HT-29 (cell line): ENCODE data around the gene C1QL4. TPM values are rescaled to one million over a fixed set of nuclear protein-coding genes. Genes with fewer than 3 reads are reported as not detected.
"Not testable (repeated sequence)": the region's sequence is repeated elsewhere in the genome, so short reads cannot be mapped to it uniquely, and the experiment has no call there.

ENCODE experiments used
- DNase-seq: peaks from one replicate; pipeline ENCODE4 v3.0.0-alpha.2; 2015; ENCODE audit warnings: low spot score
- total RNA-seq: library from RNA; depleted of rRNA; stranded (reverse); fragments of >200 nt; shearing (Covaris generic); gene quantifications from 2 replicates; pipeline ENCODE4 v1.2.3, GENCODE V29; 2014

Gene C1QL4
- total RNA-seq, 1 experiment from 2014 or later = not detected

GRCh38 chr12:49301760-49302159, 35.2 kb downstream of the C1QL4 start:
- no peak for DNase-seq

- DNase-seq = peak; percentile 73
Observed at GRCh38 chr12:49298160-49298559, 38.8 kb downstream of the C1QL4 start.

- DNase-seq = no peak
Observed at GRCh38 chr12:49297695-49298060, 39.3 kb downstream of the C1QL4 start.

- no peak for DNase-seq
Observed at GRCh38 chr12:49296836-49297694, 39.9 kb downstream of the C1QL4 start.

- no peak for DNase-seq
Observed at GRCh38 chr12:49296034-49296835, 40.8 kb downstream of the C1QL4 start.

DNA sequence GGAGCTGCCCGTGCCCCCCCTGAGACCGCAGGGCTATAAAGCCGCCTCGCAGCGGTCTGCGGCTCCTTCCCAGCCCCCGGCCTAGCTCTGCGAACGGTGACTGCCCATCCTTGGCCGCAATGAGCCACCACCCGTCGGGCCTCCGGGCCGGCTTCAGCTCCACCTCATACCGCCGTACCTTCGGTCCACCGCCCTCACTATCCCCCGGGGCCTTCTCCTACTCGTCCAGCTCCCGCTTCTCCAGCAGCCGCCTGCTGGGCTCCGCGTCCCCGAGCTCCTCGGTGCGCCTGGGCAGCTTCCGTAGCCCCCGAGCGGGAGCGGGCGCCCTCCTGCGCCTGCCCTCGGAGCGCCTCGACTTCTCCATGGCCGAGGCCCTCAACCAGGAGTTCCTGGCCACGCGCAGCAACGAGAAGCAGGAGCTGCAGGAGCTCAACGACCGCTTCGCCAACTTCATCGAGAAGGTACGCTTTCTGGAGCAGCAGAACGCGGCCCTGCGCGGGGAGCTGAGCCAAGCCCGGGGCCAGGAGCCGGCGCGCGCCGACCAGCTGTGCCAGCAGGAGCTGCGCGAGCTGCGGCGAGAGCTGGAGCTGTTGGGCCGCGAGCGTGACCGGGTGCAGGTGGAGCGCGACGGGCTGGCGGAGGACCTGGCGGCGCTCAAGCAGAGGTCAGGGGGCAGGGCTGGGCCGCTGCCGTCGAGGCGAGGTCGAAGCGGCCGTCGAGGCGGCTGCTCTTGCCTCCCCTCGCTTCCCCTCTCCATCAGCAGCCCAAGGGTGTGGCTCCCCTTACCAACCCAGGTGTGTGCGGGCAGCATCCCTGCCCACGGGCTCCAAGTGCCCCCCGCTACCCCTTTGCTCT, 41.7 kb downstream of the C1QL4 start, which contains the start of gene PRPH:
PRPH (plus strand) TSS at position 66 of the 855 bp plus-strand sequence; CDS start at position 120, 54 bp downstream.
- no peak for DNase-seq

DNA sequence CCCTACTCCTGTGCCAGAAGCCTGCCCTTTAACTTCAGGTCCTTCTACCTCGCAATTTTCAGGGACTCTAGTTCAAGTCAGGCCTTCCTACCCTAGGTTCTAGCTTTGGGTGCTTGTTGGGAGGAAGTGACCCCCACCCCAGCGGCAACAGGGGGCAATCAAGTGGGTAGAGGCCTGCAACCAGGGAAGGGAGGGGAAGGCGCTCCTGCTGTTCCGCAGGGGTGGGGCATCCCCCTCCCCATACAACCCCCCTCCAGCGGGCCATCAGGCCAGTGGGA, 42.2 kb downstream of the C1QL4 start:
- DNase-seq = no peak

- no peak for DNase-seq
Observed at GRCh38 chr12:49294086-49294803, 42.7 kb downstream of the C1QL4 start.

DNA sequence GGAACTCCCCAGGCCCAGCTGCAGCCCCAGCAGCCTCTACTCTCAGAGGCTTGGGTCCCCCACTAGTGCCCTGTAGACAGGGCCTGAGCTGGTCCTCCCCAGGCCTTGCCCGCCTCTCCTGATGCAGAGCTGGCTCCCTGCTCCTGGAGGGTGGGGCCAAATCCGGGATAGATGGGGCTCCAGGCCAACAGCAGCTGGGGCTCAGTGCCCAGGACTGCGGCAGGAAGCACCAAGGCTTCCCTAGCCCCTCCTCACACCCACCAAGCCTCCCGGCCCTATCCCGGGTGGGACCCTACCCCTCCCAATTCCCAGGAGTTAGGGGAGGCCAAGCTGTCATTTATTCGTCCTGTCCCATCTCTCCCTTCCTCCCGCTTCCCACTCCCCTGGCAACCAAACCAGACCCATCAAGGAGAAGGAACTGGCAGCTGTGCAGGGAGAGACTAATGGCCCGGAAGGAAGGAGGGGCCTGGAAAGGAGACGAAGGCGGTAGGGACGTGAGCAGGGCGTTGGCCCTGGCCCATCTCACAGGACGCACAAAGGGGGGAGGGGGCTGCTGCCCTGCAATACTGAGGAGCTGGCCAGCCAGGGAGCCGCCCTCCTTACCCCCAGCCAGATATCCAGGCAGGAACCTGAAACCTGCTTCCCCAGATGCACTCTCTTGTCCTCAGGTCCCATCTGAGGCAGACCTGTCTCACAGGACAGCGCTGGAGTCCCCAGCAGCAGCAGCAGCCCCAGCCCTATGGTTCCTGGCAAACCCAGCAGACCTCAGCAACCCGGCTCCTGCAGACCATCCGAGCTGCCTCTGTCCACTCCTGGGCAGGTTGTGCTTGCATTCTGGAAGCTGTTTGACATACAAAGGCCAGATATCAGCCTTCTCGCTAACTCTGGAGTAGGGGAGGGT, 43.7 kb downstream of the C1QL4 start:
- no peak for DNase-seq

DNA sequence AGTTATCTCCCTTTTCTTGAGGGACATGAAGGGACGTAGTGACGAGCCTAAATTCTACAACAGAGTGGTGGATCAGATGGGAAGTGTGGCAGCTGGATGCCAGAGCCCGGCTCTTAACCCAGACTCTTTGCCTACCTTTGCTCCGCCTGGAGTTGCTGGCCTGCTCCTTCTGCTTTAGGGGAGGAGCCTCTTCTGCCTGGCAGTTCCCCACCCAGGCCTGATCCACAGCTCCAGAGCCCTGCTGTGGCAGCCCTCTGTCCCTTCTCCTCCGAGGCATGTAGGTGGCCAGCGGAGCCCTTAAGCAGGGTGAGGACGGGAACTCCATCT, 44.3 kb downstream of the C1QL4 start:
- no peak for DNase-seq

DNA sequence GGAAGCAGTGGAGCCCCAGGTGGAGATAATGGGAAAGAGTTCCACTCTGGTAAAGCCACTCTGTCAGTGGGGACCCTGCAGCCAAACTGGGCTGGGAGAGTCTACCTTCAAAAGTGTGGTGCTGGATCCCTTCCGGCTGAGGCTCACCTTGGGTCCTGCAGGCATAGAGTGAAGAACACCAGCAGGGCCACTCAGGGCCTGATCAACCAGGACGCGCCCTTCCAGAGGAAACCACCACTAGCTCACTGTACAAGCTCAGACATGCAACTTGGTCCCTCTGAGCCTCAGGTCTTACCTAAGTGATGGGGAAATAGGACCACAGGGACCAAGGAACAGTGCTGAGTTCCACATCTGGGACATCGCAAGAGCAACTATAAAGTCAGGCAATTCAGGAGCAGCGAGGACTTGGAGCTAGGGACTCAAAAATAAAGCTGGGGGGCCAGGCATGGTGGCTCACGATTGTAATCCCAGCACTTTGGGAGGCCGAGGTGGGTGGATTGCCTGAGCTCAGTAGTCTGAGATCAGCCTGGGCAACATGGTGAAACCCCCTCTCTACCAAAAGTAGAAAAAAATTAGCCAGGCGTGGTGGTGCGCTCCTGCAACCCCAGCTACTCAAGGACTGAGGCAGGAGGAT, 47.9 kb downstream of the C1QL4 start:
- no peak for DNase-seq

- peak; percentile 70 for DNase-seq
Observed at GRCh38 chr12:49288412-49288853, 48.6 kb downstream of the C1QL4 start.

- no peak for DNase-seq
Observed at GRCh38 chr12:49287876-49288275, 49.1 kb downstream of the C1QL4 start.

- DNase-seq = no peak
Observed at GRCh38 chr12:49284672-49285071, 52.3 kb downstream of the C1QL4 start.

DNA sequence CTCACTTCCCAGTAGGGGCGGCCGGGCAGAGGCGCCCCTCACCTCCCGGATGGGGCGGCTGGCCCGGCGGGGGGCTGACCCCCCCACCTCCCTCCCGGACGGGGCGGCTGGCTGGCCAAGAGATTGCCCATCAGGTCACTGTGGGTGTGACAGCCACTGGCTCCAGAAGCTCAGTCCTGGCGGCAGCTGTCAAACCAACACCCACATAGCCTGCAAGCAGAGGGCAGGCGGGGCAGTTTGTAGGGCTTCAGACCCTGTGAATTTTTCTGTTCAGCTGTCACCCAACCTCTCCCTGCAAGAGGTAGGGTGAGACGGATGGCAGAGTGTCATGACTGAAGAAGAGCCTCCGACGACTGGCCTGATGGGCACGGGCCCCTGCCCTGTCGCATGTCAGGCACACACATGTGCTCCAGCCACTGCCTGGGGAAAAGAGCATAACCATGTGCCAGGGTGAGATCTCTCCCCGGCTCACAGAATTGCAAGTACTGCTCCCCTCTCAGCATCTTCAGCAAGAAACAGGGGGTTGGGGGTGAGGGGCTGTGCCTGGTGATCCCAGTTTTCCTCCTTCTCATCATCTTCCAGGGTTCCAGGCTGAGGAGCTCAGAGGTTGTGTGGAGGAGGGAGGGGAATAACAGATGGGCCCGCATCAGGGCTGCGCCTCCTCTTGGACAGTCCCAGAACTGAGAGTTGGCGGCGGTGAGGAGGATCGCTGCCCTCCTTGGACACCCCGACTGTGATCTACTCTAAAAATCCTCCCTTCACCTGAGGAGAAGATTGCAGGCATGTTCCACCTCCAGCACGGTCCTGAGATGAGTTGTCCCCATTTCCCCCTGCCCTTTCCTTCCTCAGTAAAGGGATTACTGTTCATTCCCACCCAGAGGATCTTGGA, 53.2 kb downstream of the C1QL4 start:
- no peak for DNase-seq

- DNase-seq = not testable (repeated sequence)
Observed at GRCh38 chr12:49282740-49283375, 54.1 kb downstream of the C1QL4 start.
